GM23338 (cell line): ENCODE results near the gene OOSP4A. TPM values are rescaled to one million over a fixed set of nuclear protein-coding genes. Genes with fewer than 3 reads are reported as not detected.

Experiments
- ATAC-seq: fragments of 200-7000 bp; cut with Tn5 transposase; 3 replicates; pipeline ENCODE4 v1.9.1; 2020
- DNase-seq: peaks from one replicate; pipeline ENCODE4 v3.0.0-alpha.2; 2015; ENCODE audit warnings: low spot score
- H2AFZ ChIP-seq: fragments of 200-600 bp; sonication (generic); 2 replicates; pipeline ENCODE4 v1.8.0; 2016; ENCODE audit warnings: antibody characterized with exemption, mild to moderate bottlenecking, moderate library complexity
- H3F3A ChIP-seq: fragments of 200-600 bp; sonication (generic); replicated peaks from 2 replicates; pipeline ENCODE4 v1.8.0; 2017; ENCODE audit warnings: antibody characterized with exemption, mixed run types, low read depth
- H3K27ac ChIP-seq: fragments of 200-600 bp; sonication (generic); 2 replicates; pipeline ENCODE4 v1.6.1; 2016; ENCODE audit warnings: low read depth
- H3K27me3 ChIP-seq: fragments of 200-600 bp; sonication (generic); 2 replicates; pipeline ENCODE4 v1.8.0; 2016; ENCODE audit warnings: mild to moderate bottlenecking, mixed run types, moderate library complexity; ENCODE audit not compliant: insufficient read depth
- H3K36me3 ChIP-seq: fragments of 200-600 bp; sonication (generic); 2 replicates; pipeline ENCODE4 v1.8.0; 2016; ENCODE audit warnings: mild to moderate bottlenecking; ENCODE audit not compliant: insufficient read depth
- H3K4me1 ChIP-seq: fragments of 200-600 bp; sonication (generic); 2 replicates; pipeline ENCODE4 v1.8.0; 2016; ENCODE audit warnings: mild to moderate bottlenecking, moderate library complexity; ENCODE audit not compliant: insufficient read depth
- H3K4me2 ChIP-seq: fragments of 200-600 bp; sonication (generic); 2 replicates; pipeline ENCODE4 v1.7.1; 2017; ENCODE audit warnings: mixed run types
- H3K4me3 ChIP-seq: fragments of 200-600 bp; sonication (generic); 2 replicates; pipeline ENCODE4 v1.6.1; 2016; ENCODE audit warnings: mixed run types
- H3K79me2 ChIP-seq: fragments of 200-600 bp; sonication (generic); replicated peaks from 2 replicates; pipeline ENCODE4 v1.8.0; 2017; ENCODE audit warnings: mild to moderate bottlenecking; ENCODE audit not compliant: insufficient read depth
- H3K9me2 ChIP-seq: fragments of 200-600 bp; sonication (generic); 2 replicates; pipeline ENCODE4 v1.8.0; 2017; ENCODE audit not compliant: insufficient read depth
- H4K20me1 ChIP-seq: fragments of 200-600 bp; sonication (generic); replicated peaks from 2 replicates; pipeline ENCODE4 v1.8.0; 2017; ENCODE audit warnings: mild to moderate bottlenecking; ENCODE audit not compliant: insufficient read depth
- H3K27ac Mint-ChIP-seq: 2 replicates; pipeline ENCODE4 v1.8.0; 2020; ENCODE audit warnings: inconsistent platforms, mild to moderate bottlenecking, moderate library complexity, mixed read lengths
- H3K27me3 Mint-ChIP-seq: 3 replicates; pipeline ENCODE4 v1.8.0; 2022; ENCODE audit warnings: low read depth, mild to moderate bottlenecking, moderate library complexity, mixed read lengths, inconsistent platforms; ENCODE audit not compliant: insufficient read depth, poor library complexity
- H3K36me3 Mint-ChIP-seq: 3 replicates; pipeline ENCODE4 v1.8.0; 2021; ENCODE audit warnings: low read depth, mild to moderate bottlenecking, inconsistent platforms, moderate library complexity, mixed read lengths
- H3K4me1 Mint-ChIP-seq: 3 replicates; pipeline ENCODE4 v1.8.0; 2020; ENCODE audit warnings: mild to moderate bottlenecking, inconsistent platforms, mixed read lengths
- H3K4me3 Mint-ChIP-seq: 3 replicates; pipeline ENCODE4 v1.8.0; 2021; ENCODE audit warnings: moderate library complexity, mild to moderate bottlenecking, inconsistent platforms, mixed read lengths
- H3K9me3 Mint-ChIP-seq: 3 replicates; pipeline ENCODE4 v1.8.0; 2020; ENCODE audit warnings: moderate library complexity, mild to moderate bottlenecking, inconsistent platforms, mixed read lengths
- CREB1 ChIP-seq: fragments of 250-450 bp; sonication (Bioruptor Pico); IDR thresholded peaks from 2 replicates; pipeline ENCODE4 v1.5.0; 2020; ENCODE audit warnings: low read depth, mild to moderate bottlenecking, moderate library complexity
- ETS1 ChIP-seq: IDR thresholded peaks from 2 replicates; pipeline ENCODE4 v1.6.1; 2016; ENCODE audit warnings: antibody characterized with exemption
- EZH2 ChIP-seq: fragments of 200-600 bp; sonication (generic); IDR thresholded peaks from one replicate; pipeline ENCODE4 v1.8.0; 2017; ENCODE audit warnings: antibody characterized with exemption, mild to moderate bottlenecking, low read depth; ENCODE audit not compliant: unreplicated experiment
- EZH2phosphoT487 ChIP-seq: fragments of 200-600 bp; sonication (generic); IDR thresholded peaks from one replicate; pipeline ENCODE4 v1.8.1; 2018; ENCODE audit warnings: antibody characterized with exemption; ENCODE audit not compliant: unreplicated experiment
- JUNB ChIP-seq: IDR thresholded peaks from one replicate; pipeline ENCODE4 v1.6.1; 2016; ENCODE audit warnings: antibody characterized with exemption; ENCODE audit not compliant: unreplicated experiment
- NANOG ChIP-seq: IDR thresholded peaks from 2 replicates; pipeline ENCODE4 v1.6.1; 2016; ENCODE audit warnings: antibody characterized with exemption, borderline replicate concordance
- POLR2AphosphoS5 ChIP-seq: IDR thresholded peaks from 2 replicates; pipeline ENCODE4 v1.6.1; 2016; ENCODE audit warnings: antibody characterized with exemption, low read depth
- REST ChIP-seq: IDR thresholded peaks from one replicate; pipeline ENCODE4 v1.6.1; 2018; ENCODE audit warnings: antibody characterized with exemption; ENCODE audit not compliant: unreplicated experiment
- STAT1 ChIP-seq: IDR thresholded peaks from one replicate; pipeline ENCODE4 v1.6.1; 2016; ENCODE audit warnings: antibody characterized with exemption; ENCODE audit not compliant: unreplicated experiment
- ZNF114 ChIP-seq: fragments of 250-450 bp; sonication (Bioruptor Pico); IDR thresholded peaks from 2 replicates; pipeline ENCODE4 v1.5.0; 2020; ENCODE audit warnings: mild to moderate bottlenecking, moderate library complexity
- ZNF331 ChIP-seq: fragments of 250-450 bp; sonication (Bioruptor Pico); IDR thresholded peaks from 2 replicates; pipeline ENCODE4 v1.5.0; 2020; ENCODE audit warnings: low read depth, mild to moderate bottlenecking, moderate library complexity
- polyA plus RNA-seq: library from polyadenylated mRNA; unstranded; fragments of >200 nt; fragmentation: Nextera tagmentation; extraction: Ambion mirVana; gene quantifications from 2 replicates; pipeline ENCODE4 v1.2.1, GENCODE V29; 2016
- total RNA-seq: library from RNA; depleted of rRNA; stranded (reverse); fragments of >200 nt; shearing (Covaris generic); gene quantifications from 2 replicates; pipeline ENCODE4 v1.2.3, GENCODE V29; 2014
- TF ChIP-seq, protein P1 (sequence below), 2 experiments: fragments of 200-600 bp in 1 of 2; sonication (generic) in 1 of 2; conservative IDR thresholded peaks; 2 replicates each; pipeline versions ENCODE4 v1.5.1 to v1.6.1; 2016 to 2017; ENCODE audit warnings: antibody characterized with exemption in 2 of 2, low read depth in 2 of 2, mild to moderate bottlenecking in 2 of 2, moderate library complexity in 1 of 2
- TF ChIP-seq, protein P2 (sequence below): fragments of 250-450 bp; sonication (Bioruptor Pico); IDR thresholded peaks from 2 replicates; pipeline ENCODE4 v1.5.0; 2020; ENCODE audit warnings: mild to moderate bottlenecking, moderate library complexity

OOSP4A gene
- total and polyA plus RNA-seq, 2 experiments from 2014 or later, result not detected

DNA sequence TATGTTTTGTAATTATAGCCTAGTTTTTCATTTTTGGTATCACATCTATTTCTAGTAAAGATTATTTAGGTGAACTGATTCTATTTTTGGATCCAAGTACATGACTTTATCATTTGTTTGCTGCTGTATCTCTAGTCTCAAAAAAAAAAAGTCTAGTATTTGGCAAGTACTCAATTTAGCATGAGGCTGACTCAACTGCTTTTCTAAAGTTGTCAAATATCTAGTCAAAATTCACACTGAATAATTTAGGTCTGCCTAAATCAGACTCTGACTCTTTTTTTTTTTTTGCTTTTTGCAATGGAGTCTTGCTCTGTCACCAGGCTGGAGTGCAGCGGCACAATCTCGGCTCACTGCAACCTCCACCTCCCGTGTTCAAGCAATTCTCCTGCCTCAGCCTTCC, 2.4 kb downstream of the OOSP4A start:
- ATAC-seq, result no peak
- no peak for DNase-seq
- H3K9me2 ChIP-seq, result no peaks in the 10 kb centered on the region
- Mint-ChIP-seq H3K4me1 (peaks cover 19% of the 10 kb centered on the region; the same call in 2 of the 3 replicates), H3K36me3 (no peaks in the 10 kb centered on the region), H3K27ac (no peak overlapping the region), H3K27me3 (no peaks in the 10 kb centered on the region), H3K9me3 (no peaks in the 10 kb centered on the region), H3K4me3 (no peak overlapping the region)
- H2AFZ ChIP-seq, result no peak overlapping the region
- H3K36me3 ChIP-seq, result no peaks in the 10 kb centered on the region
- no peak overlapping the region for H3K27ac ChIP-seq
- H3F3A ChIP-seq, result no peaks in the 10 kb centered on the region
- H4K20me1 ChIP-seq, result no peaks in the 10 kb centered on the region
- no peak overlapping the region for H3K4me3 ChIP-seq
- no peaks in the 10 kb centered on the region for H3K27me3 ChIP-seq
- H3K4me2 ChIP-seq, result no peak overlapping the region
- no peaks in the 10 kb centered on the region for H3K79me2 ChIP-seq
- TF ChIP-seq ZNF114 (CRISPR knock-in tag) (no peak), JUNB (no peak), NANOG (no peak), ZNF331 (CRISPR knock-in tag) (no peak), POLR2AphosphoS5 (no peak), EZH2phosphoT487 (no peak), ETS1 (no peak), REST (no peak), STAT1 (no peak), CREB1 (CRISPR knock-in tag) (no peak), EZH2 (no peak)
- TF ChIP-seq, protein P1, sequence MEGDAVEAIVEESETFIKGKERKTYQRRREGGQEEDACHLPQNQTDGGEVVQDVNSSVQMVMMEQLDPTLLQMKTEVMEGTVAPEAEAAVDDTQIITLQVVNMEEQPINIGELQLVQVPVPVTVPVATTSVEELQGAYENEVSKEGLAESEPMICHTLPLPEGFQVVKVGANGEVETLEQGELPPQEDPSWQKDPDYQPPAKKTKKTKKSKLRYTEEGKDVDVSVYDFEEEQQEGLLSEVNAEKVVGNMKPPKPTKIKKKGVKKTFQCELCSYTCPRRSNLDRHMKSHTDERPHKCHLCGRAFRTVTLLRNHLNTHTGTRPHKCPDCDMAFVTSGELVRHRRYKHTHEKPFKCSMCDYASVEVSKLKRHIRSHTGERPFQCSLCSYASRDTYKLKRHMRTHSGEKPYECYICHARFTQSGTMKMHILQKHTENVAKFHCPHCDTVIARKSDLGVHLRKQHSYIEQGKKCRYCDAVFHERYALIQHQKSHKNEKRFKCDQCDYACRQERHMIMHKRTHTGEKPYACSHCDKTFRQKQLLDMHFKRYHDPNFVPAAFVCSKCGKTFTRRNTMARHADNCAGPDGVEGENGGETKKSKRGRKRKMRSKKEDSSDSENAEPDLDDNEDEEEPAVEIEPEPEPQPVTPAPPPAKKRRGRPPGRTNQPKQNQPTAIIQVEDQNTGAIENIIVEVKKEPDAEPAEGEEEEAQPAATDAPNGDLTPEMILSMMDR (conservative IDR thresholded peaks at IDR 0.05; ENCODE audit: low read depth in 2 of 2), result no peak
- TF ChIP-seq, protein P2, sequence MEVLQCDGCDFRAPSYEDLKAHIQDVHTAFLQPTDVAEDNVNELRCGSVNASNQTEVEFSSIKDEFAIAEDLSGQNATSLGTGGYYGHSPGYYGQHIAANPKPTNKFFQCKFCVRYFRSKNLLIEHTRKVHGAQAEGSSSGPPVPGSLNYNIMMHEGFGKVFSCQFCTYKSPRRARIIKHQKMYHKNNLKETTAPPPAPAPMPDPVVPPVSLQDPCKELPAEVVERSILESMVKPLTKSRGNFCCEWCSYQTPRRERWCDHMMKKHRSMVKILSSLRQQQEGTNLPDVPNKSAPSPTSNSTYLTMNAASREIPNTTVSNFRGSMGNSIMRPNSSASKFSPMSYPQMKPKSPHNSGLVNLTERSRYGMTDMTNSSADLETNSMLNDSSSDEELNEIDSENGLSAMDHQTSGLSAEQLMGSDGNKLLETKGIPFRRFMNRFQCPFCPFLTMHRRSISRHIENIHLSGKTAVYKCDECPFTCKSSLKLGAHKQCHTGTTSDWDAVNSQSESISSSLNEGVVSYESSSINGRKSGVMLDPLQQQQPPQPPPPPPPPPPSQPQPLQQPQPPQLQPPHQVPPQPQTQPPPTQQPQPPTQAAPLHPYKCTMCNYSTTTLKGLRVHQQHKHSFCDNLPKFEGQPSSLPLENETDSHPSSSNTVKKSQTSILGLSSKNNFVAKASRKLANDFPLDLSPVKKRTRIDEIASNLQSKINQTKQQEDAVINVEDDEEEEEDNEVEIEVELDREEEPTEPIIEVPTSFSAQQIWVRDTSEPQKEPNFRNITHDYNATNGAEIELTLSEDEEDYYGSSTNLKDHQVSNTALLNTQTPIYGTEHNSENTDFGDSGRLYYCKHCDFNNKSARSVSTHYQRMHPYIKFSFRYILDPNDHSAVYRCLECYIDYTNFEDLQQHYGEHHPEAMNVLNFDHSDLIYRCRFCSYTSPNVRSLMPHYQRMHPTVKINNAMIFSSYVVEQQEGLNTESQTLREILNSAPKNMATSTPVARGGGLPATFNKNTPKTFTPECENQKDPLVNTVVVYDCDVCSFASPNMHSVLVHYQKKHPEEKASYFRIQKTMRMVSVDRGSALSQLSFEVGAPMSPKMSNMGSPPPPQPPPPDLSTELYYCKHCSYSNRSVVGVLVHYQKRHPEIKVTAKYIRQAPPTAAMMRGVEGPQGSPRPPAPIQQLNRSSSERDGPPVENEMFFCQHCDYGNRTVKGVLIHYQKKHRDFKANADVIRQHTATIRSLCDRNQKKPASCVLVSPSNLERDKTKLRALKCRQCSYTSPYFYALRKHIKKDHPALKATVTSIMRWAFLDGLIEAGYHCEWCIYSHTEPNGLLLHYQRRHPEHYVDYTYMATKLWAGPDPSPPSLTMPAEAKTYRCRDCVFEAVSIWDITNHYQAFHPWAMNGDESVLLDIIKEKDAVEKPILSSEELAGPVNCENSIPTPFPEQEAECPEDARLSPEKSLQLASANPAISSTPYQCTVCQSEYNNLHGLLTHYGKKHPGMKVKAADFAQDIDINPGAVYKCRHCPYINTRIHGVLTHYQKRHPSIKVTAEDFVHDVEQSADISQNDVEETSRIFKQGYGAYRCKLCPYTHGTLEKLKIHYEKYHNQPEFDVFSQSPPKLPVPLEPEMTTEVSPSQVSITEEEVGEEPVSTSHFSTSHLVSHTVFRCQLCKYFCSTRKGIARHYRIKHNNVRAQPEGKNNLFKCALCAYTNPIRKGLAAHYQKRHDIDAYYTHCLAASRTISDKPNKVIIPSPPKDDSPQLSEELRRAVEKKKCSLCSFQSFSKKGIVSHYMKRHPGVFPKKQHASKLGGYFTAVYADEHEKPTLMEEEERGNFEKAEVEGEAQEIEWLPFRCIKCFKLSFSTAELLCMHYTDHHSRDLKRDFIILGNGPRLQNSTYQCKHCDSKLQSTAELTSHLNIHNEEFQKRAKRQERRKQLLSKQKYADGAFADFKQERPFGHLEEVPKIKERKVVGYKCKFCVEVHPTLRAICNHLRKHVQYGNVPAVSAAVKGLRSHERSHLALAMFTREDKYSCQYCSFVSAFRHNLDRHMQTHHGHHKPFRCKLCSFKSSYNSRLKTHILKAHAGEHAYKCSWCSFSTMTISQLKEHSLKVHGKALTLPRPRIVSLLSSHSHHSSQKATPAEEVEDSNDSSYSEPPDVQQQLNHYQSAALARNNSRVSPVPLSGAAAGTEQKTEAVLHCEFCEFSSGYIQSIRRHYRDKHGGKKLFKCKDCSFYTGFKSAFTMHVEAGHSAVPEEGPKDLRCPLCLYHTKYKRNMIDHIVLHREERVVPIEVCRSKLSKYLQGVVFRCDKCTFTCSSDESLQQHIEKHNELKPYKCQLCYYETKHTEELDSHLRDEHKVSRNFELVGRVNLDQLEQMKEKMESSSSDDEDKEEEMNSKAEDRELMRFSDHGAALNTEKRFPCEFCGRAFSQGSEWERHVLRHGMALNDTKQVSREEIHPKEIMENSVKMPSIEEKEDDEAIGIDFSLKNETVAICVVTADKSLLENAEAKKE (CRISPR knock-in tag), result no peak
- H3K4me1 ChIP-seq, result peaks cover 9% of the 10 kb centered on the region
